ENCODE measurements around the gene THNSL1. TPM values are rescaled to one million over a fixed set of nuclear protein-coding genes. Genes with fewer than 3 reads are reported as not detected.

THNSL1 gene
- total and polyA plus RNA-seq, 2 of the 8 experiments (the other 6 are each of a cell fraction or from before 2014, with no cell fraction given) = 1.4 to 3.1 TPM

GRCh38 chr10:24969841-24970281, 46.6 kb upstream of the THNSL1 start:
- no peak overlapping the region for H2AK5ac ChIP-seq (ENCODE audit: low read depth, low read length)
- ChIA-PET POLR2A (ENCODE audit: partially characterized antibody) (interaction anchor here (1.4 kb wide), 1 partner anchor 16 kb away, joined by 4 read pairs; no protein-coding TSS in a partner anchor), CTCF (ENCODE audit: partially characterized antibody) (interaction anchor here (1.3 to 1.6 kb wide), 2 partner anchors 12 to 31 kb away, joined by 3 to 9 read pairs; no protein-coding TSS in a partner anchor)
- no peak overlapping the region for H3K56ac ChIP-seq (replicated peaks; ENCODE audit: insufficient read length, low read depth, low read length)
- FAIRE-seq = no peak
- H4K5ac ChIP-seq (ENCODE audit: insufficient read length, low read depth, low read length) = no peak overlapping the region
- H4K91ac ChIP-seq (replicated peaks; ENCODE audit: insufficient read length, low read length) = no peak overlapping the region
- no peak overlapping the region for H2AFZ ChIP-seq (ENCODE audit: low read length)
- no peak overlapping the region for H2BK5ac ChIP-seq (ENCODE audit: low read depth, low read length)
- H4K20me1 ChIP-seq (replicated peaks in 1 of 2; ENCODE audit: control insufficient read depth in 1 of 2, insufficient read depth in 2 of 2, low read length in 2 of 2) = peaks cover 0 to 4% of the 10 kb centered on the region in 2 experiments
- no peak overlapping the region for H3K4me3 ChIP-seq (ENCODE audit: extremely low read depth in 1 of 4, insufficient read depth in 2 of 4, low read depth in 3 of 4, low read length in 4 of 4)
- WGBS, 2 experiments (ENCODE audit: extremely low coverage in 1 of 2, insufficient coverage in 1 of 2, insufficient read length in 1 of 2, insufficient replicate concordance in 2 of 2, low coverage in 1 of 2, low lambda C conversion rate in 2 of 2, missing lambda C conversion rate in 1 of 2) = 91% methylated on average over 2 of the region's 2 CpGs; no CpG with 5 or more reads in 1 of the 2 experiments
- no peak overlapping the region for H2BK20ac ChIP-seq (ENCODE audit: low read length)
- H3K23me2 ChIP-seq (ENCODE audit: low read depth, low read length) = peaks cover 4% of the 10 kb centered on the region; the same call in 1 of the 2 replicates
- no peak overlapping the region for H3K9ac ChIP-seq (replicated peaks in 1 of 4; ENCODE audit: extremely low read depth in 1 of 4, low read depth in 3 of 4, low read length in 3 of 4)
- no peak overlapping the region for H3K4ac ChIP-seq (replicated peaks; ENCODE audit: insufficient read length, low read depth, low read length)
- no peak for DNase-seq (ENCODE audit: low read depth in 1 of 2, low spot score in 2 of 2)
- H3K4me2 ChIP-seq (ENCODE audit: insufficient read depth in 1 of 2, low read depth in 2 of 2, low read length in 2 of 2) = no peak overlapping the region
- H2BK120ac ChIP-seq (replicated peaks; ENCODE audit: low read depth, low read length) = no peak overlapping the region
- no peaks in the 10 kb centered on the region for H3K79me1 ChIP-seq (ENCODE audit: low read depth, low read length)
- TF ChIP-seq MAFK (IDR thresholded peaks at IDR 0.05; ENCODE audit: low read depth, low read length) (no peak), FOSL1 (IDR thresholded peaks at IDR 0.05; ENCODE audit: insufficient read depth, low read depth, low read length) (no peak), BACH1 (IDR thresholded peaks at IDR 0.05; ENCODE audit: low read length) (no peak), EZH2 (IDR thresholded peaks at IDR 0.05; ENCODE audit: low read depth, low read length, severe bottlenecking) (no peak), CEBPB (IDR thresholded peaks at IDR 0.05; ENCODE audit: low read depth, low read length) (no peak), HDAC2 (IDR thresholded peaks at IDR 0.05; ENCODE audit: borderline replicate concordance in 1 of 2, low read depth in 2 of 2, low read length in 2 of 2) (no peak), TCF12 (IDR thresholded peaks at IDR 0.05; ENCODE audit: low read depth, low read length) (no peak), SIN3A (conservative IDR thresholded peaks at IDR 0.05 in 1 of 2, IDR thresholded peaks at IDR 0.05 in 1 of 2; ENCODE audit: low read depth in 1 of 2, low read length in 2 of 2) (no peak), CBX8 (IDR thresholded peaks at IDR 0.05; ENCODE audit: borderline replicate concordance, low read depth, low read length) (no peak), GTF2F1 (IDR thresholded peaks at IDR 0.05; ENCODE audit: borderline replicate concordance, low read depth, low read length) (no peak)
- H2BK15ac ChIP-seq (ENCODE audit: low read length) = no peak overlapping the region
- H3K23ac ChIP-seq (ENCODE audit: insufficient read length) = no peak overlapping the region
- no peaks in the 10 kb centered on the region for H3K4me1 ChIP-seq (replicated peaks in 1 of 4; ENCODE audit: control insufficient read depth in 3 of 4, insufficient read depth in 4 of 4, low read length in 3 of 4)
- H3K36me3 ChIP-seq (ENCODE audit: control insufficient read depth in 2 of 4, insufficient read depth in 4 of 4, low read length in 3 of 4) = no peaks in the 10 kb centered on the region
- no peaks in the 10 kb centered on the region for H3K27me3 ChIP-seq (replicated peaks in 1 of 4; ENCODE audit: control insufficient read depth in 3 of 4, extremely low read depth in 1 of 4, insufficient read depth in 3 of 4, low read length in 3 of 4)
- H3K9me3 ChIP-seq (ENCODE audit: insufficient read depth in 2 of 2, low read depth in 1 of 2, low read length in 1 of 2) = no peaks in the 10 kb centered on the region
- H3K18ac ChIP-seq (ENCODE audit: extremely low read depth, low read length) = no peak overlapping the region
- H4K8ac ChIP-seq (ENCODE audit: extremely low read depth, insufficient read depth, low read length) = no peak overlapping the region
- no peaks in the 10 kb centered on the region for H3K79me2 ChIP-seq (ENCODE audit: control insufficient read depth in 1 of 2, insufficient read depth in 2 of 2, low read length in 2 of 2)
- H2BK12ac ChIP-seq (ENCODE audit: low read depth, low read length) = no peak overlapping the region
- no peak overlapping the region for H3K14ac ChIP-seq (ENCODE audit: insufficient read length)
- H3K27ac ChIP-seq (ENCODE audit: low read depth, low read length) = no peak overlapping the region
